Astrocyte of the hippocampus (primary cell): Measurements from ENCODE around the gene LINC00305.
A peak's percentile ranks its signal among the peaks of the same experiment; 100 is the strongest.

Experiments
- DNase-seq: peaks from one replicate; pipeline ENCODE4 v3.0.0; 2011; ENCODE audit warnings: low read depth, low spot score

Gene LINC00305

GRCh38 chr18:64115881-64116280 lies 33.0 kb downstream of the LINC00305 start:
- DNase-seq = no peak

GRCh38 chr18:64111950-64112349 lies 36.9 kb downstream of the LINC00305 start:
- no peak for DNase-seq

- DNase-seq = no peak
These were observed 38.0 kb downstream of the LINC00305 start for GRCh38 chr18:64110692-64111480.

GRCh38 chr18:64103986-64104385 lies 44.9 kb downstream of the LINC00305 start:
- DNase-seq = no peak

- peak; percentile 7 for DNase-seq
These were observed 48.6 kb downstream of the LINC00305 start for GRCh38 chr18:64100116-64100922.

- DNase-seq = no peak
These were observed 49.6 kb downstream of the LINC00305 start for GRCh38 chr18:64099244-64099643.

- peak; percentile 23 for DNase-seq
These were observed 51.4 kb downstream of the LINC00305 start for GRCh38 chr18:64097497-64097896.

- no peak for DNase-seq
These were observed 53.8 kb downstream of the LINC00305 start for GRCh38 chr18:64095056-64095455.

GRCh38 chr18:64094210-64094609 lies 54.7 kb downstream of the LINC00305 start:
- no peak for DNase-seq

- no peak for DNase-seq
These were observed 57.4 kb downstream of the LINC00305 start for GRCh38 chr18:64091526-64091925.

- no peak for DNase-seq
These were observed 58.0 kb downstream of the LINC00305 start for GRCh38 chr18:64090876-64091275.

- DNase-seq = no peak
These were observed 65.0 kb downstream of the LINC00305 start for GRCh38 chr18:64083916-64084315.

GRCh38 chr18:64082513-64082912 lies 66.4 kb downstream of the LINC00305 start:
- no peak for DNase-seq

- DNase-seq = no peak
These were observed 66.8 kb downstream of the LINC00305 start for GRCh38 chr18:64082054-64082453.

GRCh38 chr18:64073971-64074370 lies 74.9 kb downstream of the LINC00305 start:
- no peak for DNase-seq

GRCh38 chr18:64055019-64055418 lies 93.9 kb downstream of the LINC00305 start:
- DNase-seq = no peak

GRCh38 chr18:64053246-64053645 lies 95.6 kb downstream of the LINC00305 start:
- DNase-seq = no peak

GRCh38 chr18:64052772-64053171 lies 96.1 kb downstream of the LINC00305 start:
- no peak for DNase-seq

GRCh38 chr18:64044616-64045015 lies 104.3 kb downstream of the LINC00305 start:
- DNase-seq = no peak

- no peak for DNase-seq
These were observed 106.0 kb downstream of the LINC00305 start for GRCh38 chr18:64042728-64043358.

- DNase-seq = peak; percentile 51
These were observed 111.0 kb downstream of the LINC00305 start for GRCh38 chr18:64037812-64038414.

GRCh38 chr18:64032312-64032711 lies 116.6 kb downstream of the LINC00305 start:
- no peak for DNase-seq
